TTC549 (cell line): ENCODE data around the gene GNG10.
"Not testable (repeated sequence)": the region's sequence is repeated elsewhere in the genome, so short reads cannot be mapped to it uniquely, and the experiment has no call there.

Source experiments
- FAIRE-seq: peaks from 2 replicates; lab custom pipeline; 2012; peaks lifted over from hg19 to GRCh38; lab: Jason Lieb, UNC

Gene GNG10

DNA sequence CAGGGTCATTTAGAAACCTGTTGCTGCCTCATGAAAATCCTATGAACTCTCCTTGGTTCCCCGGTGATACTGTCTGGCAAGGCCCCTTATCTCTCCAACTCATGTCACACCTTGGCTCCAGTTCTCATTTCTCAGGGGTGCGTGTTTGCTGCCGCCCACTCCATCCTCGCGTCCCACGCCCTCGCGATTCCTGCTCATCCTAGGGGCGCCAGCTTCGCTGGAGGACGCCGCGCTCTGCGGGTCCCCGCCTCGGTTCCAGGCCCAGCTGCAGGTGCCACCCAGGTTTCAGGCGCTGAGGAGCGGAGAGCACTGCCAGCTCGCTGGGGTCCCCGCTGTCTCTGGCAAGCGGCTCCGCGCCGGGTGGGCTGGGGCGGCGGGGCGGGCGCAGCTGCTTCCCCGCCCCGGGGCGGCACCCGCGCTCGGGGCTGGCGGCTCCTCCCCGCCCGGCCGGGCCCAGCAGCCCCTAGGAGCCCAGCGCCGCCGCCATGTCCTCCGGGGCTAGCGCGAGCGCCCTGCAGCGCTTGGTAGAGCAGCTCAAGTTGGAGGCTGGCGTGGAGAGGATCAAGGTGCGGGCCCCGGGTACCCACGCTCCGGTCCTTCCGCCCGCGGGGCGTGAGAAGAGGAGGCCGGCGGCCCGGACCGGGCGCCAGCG, at the start of gene GNG10:
TSS of gene GNG10 (plus strand) at position 456 of the 652 bp plus-strand sequence. CDS start at position 486, 30 bp downstream.
- no peak for FAIRE-seq

DNA sequence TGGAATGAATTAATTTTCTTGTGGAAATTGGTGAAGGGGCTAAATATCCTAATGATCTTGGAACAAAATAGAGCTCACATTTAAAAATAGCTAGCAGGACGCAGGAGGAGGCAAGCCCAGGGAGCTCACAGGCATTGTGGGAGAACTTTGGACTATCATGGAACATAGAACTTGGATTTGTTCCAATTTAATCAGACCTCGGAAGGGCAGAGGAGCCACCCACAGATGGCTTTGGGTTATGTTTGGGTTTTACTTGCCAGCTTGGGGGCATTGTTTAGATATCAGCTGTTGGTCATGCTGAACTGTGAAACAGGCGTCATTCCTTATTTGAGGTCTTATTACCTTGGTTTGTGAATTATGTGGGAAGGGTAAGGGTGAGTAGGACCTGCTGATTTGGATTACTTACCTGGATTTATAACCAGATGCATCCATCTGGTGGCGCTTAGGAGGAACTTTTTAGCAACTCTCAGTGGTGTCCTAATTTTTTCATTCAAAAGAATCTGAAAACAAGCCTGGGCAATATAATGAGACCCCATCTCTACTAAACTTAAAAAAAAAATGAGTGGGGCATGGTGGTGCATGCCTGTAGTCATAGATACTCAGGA, 47.9 kb upstream of the GNG10 start:
- no peak for FAIRE-seq

DNA sequence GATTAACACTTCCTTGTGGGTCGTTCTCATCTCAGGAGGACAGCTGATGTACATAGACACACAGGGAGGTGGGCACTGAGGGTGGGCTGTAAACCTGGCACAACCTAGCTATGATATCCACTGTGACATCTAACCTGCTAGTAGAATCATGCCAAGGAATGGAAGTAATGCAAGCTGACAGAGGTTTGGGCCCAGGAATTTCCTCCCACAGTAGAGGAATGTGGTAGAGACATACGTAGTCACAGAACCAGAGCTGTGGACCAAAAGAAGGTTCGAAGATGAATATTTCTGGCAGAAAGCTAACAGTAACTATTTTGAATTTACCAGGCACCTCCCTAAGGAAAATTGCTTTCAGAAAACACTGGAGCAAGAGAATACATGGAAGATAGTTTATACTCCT, 45.5 kb upstream of the GNG10 start:
- FAIRE-seq, result no peak

DNA sequence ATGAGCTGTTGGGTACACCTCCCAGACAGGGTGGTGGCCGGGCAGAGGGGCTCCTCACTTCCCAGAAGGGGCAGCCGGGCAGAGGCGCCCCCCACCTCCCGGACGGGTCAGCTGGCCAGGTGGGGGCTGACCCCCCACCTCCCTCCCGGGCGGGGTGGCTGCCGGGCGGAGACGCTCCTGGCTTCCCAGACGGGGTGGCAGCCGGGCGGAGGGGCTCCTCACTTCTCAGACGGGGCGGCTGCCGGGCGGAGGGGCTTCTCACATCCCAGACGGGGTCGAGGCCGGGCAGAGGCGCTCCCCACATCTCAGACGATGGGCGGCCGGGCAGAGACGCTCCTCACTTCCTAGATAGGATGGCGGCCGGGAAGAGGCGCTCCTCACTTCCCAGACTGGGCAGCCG, 44.1 kb upstream of the GNG10 start:
- not testable (repeated sequence) for FAIRE-seq

DNA sequence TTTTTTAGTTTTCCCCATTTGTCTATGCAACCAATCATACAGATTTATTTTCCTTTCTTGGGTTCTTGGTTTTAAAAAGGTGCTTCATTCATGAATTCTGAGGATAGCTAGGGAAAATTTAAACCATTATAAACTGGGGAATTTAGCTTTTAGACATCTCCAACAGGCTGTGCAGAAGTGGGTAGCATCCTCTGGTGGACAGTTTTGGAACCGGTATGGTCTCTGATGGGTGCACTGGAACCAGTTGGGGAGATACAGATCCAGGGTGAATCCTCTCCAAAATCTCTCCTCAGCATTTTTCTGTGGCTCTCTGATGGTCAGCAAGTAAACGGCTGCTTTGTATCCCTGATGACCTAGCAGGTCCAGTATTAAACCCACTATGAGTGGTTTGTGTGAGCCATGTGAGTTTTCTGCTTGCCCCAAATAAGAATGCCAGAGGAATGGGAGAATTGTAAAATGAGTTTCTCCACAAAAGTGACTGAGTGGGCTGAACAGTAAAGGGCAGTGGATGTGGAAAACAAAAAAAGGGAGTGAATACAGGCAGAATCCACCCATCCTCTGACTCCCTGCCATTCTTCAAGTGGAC, 39.4 kb upstream of the GNG10 start:
- FAIRE-seq, result no peak

DNA sequence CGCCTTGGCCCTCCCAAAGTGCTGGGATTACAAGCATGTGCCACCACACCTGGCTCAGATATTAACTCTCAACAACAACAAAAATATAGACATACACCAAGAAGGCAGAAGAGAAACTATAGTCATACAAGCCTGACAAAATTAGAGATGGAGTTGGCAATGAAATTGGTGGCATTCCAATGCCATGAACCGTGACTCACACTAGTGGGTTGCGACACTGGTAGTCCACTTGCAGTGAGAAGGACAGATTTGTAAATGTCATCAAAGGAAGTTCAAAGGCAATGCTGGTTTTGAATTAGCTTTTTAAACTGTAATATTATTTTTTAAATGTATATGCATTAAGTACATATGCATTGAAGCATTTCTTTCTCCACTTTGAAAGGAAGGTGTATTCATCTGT, 38.8 kb upstream of the GNG10 start:
- no peak for FAIRE-seq

DNA sequence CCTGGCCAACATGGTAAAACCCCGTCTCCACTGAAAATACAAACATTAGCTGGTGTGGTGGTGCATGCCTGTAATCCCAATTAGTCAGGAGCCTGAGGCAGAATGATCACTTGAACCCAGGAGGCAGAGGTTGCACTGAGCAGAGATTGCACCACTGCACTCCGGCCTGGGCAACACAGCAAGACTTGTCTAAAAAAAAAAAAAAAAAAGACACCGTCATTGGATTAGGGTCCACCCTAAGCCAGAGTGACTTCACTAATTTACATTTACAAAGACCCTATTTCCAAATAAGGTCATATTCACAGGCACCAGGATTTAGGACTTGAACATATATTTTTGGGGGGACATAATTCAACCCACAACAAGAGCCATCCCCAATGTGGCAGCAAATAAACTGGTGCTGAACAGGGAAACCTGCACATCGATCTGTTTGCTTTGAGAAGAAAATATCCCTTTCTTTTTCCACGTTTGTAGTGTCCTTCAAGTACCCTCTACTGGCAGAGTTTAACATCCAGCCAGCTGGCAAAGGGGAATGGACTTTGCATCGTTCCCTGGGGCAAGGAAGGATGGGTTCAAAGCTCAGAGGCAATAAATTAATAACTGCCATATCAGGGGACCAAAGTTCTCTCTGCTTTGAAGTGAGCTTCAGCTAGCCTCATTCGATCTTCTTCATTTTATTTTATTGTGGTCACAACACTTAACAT, 34.0 kb upstream of the GNG10 start:
- no peak for FAIRE-seq

DNA sequence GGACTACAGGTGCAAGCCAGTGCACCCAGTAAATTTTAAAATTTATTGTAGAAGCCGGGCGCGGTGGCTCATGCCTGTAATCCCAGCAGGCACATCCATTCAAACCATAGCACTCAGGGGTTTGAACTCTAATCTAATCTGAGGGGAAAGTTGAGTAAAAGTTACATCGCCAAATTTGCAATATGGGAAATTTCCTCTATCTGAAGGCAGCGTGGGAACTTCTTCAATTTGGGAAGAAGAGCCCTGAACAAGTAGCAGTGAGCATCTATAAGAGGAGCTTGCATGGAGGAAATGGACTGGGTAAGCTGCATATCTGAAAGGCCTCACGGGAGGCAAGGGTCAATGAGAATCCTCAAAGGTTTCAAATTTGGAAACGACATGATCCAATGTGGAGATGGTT, 33.0 kb upstream of the GNG10 start:
- FAIRE-seq, result no peak

DNA sequence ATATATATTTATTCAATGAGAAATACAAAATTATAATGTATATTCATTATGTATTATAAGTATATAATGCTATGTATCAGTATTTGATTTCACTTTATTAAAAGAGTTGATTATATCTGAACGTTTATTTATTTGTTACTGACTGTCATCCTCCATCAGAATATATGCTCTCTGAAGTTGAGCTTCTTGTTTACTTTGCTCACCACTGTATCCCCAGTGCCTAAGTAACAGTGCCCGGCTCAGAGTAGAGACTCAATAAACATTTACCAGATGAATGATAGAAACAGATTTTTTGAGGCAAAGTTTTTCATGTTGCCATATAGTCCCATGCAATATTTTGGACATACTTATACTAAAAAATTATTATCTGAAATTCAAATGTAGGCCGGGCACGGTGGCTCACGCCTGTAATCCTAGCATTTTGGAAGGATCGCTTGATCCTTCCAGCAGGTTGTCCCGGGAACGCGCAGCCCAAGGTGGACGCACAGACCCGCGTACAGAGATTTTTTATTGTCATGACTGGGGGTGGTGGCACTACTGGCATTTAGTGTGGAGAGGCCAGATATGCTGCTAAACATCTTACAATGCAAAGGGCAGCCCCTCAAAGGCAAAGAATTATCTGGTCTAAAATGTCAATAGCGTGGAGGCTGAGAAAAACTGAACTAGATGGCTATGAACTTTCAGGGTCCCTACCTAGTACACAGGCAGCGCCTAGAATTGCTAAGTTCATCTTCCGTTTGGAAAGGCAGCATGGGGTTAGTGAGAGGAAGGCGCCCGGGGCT, 31.0 kb upstream of the GNG10 start:
- FAIRE-seq, result no peak

DNA sequence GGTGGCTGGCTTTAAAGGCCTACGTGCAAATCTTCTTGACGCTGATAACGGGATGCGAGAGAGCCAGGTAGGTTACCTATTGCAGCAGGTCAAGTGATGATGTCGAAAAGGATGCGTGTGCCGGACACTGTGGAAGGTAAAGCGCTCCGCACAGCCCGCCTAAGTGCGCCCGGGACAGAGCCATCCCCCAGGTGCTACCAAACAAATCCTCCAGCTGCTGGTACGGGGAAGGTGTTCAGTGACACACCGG, 30.5 kb upstream of the GNG10 start:
- FAIRE-seq, result no peak

DNA sequence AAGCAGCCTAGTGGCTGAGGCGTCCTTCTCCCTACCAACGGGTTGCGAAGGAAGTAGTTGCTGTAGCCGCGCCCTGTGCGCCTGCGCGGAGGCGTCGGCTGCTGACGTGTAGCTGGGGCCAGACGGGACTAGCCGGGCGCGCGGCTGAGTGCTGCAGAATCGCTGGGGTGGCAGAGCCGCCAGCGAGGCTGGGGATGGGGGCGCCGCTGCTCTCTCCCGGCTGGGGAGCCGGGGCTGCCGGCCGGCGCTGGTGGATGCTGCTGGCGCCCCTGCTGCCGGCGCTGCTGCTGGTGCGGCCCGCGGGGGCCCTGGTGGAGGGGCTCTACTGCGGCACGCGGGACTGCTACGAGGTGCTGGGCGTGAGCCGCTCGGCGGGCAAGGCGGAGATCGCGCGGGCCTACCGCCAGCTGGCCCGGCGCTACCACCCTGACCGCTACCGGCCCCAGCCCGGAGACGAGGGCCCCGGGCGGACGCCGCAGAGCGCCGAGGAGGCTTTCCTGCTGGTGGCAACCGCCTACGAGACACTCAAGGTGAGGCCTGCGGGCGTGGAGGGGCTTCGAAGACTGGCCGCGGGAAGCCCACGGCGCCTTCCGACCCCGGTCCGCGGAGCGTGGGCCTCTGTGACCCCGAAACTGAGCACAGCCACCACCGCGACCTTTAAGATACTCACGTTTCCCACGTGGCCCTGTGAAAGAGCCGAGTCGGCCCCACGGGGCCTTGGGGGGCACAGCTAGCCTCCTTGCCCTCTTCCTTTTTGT, 30.0 kb upstream of the GNG10 start, which contains the start of gene DNAJC25:
TSS of gene DNAJC25 (plus strand) at position 121 of the 758 bp plus-strand sequence. CDS start at position 195, 74 bp downstream.
- FAIRE-seq, result peak; percentile 57

DNA sequence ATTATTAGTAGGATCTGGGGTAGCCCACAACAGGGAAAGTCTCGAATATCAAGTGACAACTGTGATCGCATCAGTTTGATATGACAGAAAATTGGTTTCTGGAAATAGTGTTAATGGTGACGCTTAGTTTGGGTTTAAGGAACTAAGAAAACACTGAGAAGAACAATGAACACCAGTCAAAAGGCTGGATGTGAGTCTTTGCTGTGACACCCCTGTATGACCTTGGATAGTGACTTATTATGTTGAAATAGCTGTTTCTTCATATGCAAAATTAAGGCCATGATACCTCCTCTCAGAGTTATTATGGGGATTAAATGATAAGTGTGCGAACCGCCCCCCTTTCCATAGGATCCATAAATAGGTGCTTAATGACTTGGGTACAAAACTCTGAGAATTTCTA, 29.3 kb upstream of the GNG10 start:
- FAIRE-seq, result no peak

DNA sequence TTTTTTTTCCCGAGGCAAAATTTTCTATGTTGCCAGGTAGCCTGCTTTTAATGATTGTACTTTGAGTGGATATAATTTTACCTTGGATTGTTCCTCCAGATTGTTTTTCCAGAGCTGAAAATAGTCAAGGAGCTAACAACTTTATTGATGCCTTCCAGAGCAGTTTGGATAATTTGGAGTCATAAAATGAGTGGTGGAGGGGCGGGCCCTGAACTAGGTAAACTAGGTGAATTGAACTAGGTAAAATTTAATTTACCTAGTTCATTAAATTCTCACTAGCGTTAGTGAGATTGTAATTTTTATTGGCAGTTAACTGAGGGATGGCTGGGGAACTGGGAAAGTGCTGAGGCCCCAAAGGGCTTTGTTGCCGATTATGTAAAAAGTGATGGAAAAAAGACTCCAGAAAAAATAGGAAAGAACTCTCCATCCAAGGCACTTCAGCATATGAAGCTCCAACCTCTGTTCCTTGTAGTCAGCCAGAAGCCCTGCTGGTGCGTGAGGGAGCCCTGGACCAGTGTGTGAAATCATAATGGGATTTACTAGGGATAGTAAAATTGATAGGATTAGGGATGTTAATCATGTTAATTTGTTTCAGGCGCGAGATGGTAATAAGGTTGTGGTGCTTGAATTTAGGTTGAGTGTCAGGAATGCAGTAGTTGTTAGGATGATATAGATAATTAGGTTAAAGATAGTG, 28.6 kb upstream of the GNG10 start:
- FAIRE-seq, result no peak

DNA sequence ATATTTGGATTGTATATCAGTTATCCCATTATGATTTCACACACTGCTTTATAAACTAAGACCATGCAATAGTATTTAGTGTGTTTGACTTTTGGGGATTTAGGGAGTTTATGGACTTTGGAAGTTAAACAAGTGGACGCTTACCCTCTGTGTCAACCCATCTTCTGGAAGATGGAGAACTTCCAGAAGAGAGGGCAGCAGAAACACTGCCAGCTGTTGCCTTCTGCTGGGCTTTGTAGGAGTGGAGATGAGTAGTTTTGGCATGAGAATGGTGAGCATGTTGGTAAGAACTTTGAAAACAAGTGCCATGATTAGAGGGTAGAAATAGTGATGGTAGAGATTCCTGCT, 28.0 kb upstream of the GNG10 start:
- no peak for FAIRE-seq

DNA sequence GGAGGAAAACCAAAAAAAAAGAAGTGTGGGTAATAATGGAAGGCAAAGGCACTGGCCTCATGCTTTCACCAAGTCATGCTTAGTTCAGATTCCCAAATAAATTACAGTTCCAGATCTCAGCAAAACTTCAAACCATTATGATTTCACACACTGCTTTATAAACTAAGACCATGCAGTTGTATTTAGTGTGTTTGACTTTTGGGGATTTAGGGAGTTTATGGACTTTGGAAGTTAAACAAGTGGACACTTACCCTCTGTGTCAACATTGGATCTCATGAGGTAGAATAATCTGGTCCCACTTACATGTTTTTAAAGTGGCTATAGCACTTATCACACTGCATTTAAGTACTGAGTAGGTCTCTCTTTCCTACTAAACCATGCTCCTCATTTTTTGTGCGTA, 26.5 kb upstream of the GNG10 start:
- no peak for FAIRE-seq

DNA sequence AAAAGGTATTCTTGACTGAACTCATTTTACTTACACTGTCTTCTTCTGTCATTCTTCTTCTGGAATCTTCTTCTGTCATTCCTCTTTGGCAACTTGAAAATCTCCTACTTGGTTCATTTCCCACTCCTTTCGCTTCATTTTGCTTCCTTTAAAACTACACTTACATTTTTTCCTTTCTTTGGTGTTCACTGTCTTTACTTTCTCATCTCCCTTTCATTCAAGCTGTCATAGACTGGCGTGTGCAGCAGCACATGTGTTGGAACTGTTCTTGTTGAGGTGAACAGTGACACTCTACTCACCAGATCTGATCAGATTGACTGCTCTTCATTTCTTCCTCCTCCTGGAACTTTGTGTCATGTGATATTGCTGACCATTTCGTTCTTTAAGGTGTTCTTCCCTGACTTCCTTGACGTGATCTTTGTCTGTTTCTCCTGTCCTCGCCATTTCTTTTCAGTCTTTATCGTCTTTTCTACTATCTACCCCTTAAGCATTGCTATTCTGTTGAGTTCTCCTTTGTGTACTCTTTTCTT, 23.9 kb upstream of the GNG10 start:
- no peak for FAIRE-seq

DNA sequence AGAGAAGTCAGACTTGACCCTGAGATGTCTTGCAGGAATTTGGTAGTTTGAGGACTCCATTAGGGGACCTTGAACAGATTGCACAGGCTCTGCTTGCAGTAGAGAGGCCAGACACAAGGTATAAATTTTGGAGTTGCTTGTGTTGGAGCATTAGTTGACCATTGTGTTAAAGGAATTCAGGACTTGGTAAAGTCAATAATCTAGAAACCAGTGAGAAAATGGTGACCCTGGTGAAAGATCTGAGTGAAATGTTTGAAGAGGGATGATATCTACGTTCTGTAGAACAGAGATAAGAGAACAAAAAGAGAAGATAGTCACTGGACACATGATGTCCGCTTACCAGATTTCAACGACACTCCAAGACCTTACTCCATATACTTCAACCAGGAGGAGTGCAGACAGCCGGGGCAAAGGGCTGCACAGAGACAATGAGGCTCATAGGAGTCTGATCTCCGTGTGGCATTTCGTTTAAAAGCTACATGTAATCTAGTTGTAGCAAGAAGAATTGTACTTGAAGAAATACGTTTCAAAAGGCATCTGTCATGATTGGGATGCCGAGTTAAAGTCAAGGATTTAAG, 17.1 kb upstream of the GNG10 start:
- no peak for FAIRE-seq

DNA sequence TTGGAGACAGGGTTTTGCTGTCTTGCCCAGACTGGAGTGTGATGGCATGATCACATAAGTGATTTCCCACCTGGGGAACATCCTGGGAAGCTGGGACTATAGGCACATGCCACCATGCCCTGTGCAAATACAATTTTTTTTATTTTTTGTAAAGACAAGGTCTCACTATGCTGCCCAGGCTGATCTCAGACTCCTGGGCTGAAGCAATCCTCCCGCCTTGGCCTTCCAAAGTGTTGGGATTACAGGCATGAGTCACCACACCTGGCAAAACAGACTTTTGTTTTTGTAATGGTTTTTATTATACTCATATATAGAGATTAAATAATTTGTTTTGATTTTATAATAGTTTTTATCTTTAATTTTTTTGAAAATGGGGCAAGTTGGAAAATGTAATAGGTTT, 15.6 kb upstream of the GNG10 start:
- FAIRE-seq, result no peak

DNA sequence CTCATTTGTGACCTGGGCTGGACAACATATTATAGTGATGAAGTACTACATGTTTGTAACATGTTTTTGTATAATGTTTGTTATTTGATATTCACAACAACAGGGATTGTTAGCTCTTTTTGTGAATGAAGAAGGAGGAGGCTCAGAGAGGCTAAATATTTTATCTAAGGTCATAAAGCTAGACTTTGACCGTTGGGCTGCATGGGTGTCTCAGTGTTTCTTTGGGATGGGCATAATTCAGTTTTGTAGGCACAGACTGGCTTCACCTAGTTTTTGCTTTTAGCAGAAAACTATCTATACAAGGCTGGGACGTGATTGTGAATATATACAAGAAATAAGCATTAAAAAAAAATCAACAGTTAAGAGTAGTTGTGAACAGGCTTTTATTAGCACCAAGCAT, 15.0 kb upstream of the GNG10 start:
- no peak for FAIRE-seq

DNA sequence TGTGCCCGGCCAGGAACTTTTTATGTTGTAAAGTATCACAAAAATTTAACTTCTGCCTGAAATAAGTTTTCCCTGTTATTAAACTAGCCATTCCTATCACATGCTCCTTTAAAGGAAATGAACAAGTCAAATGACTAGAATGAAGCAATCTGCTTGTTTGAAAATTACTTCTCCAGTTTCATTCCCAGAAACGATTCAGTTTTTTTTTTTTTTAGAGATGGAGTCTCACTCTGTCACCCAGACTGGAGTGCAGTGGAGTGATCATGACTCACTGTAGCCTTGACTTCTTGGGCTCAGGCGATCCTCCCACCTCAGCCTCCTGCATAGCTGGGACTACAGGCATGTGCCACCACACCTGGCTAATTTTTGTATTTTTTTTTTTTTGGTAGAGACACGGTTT, 13.3 kb upstream of the GNG10 start:
- FAIRE-seq, result no peak

DNA sequence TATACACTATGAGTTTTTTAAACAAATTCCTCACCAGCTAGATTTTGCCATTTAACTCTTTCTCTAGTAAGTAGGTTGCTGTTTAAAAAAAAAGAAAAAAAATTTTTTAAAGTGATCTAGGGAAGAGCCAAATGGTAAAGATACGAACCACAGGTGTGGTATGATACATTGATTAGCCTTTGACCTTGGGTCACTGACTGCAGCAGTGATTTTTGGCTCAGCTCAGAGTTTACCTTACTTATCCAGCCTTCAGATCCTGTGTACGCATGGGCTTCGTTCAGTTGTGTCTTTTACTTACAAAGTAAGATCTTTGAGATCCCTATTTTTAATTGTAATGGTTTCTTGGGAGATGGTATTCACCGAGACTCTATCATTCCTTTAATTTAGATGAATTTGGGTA, 12.4 kb upstream of the GNG10 start:
- no peak for FAIRE-seq
